ENCODE data around the gene HOXB3. TPM values are rescaled to one million over a fixed set of nuclear protein-coding genes. Genes with fewer than 3 reads are reported as not detected.
A peak's percentile ranks its signal among the peaks of the same experiment; 100 is the strongest.

The HOXB3 gene
- total RNA-seq, 4 donors from 2014 or later = 10.8 to 34.9 (median 28.7) TPM

GRCh38 chr17:48592057-48592514 lies 2.0 kb upstream of the HOXB3 start:
- Histone ChIP-seq H3K27ac (replicated peaks in 1 of 4) (peak overlapping the region; percentile 42 to 72 (median 60)), H3K9me3 (no peaks in the 10 kb centered on the region), H3K27me3 (peaks cover 6 to 54% (median 19%) of the 10 kb centered on the region in 4 donors), H3K4me1 (peaks cover 25 to 54% (median 44%) of the 10 kb centered on the region in 4 donors), H3K4me3 (peak overlapping the region; percentile 54 to 64 (median 60)), H3K36me3 (no peaks in the 10 kb centered on the region)
- no peak for DNase-seq (ENCODE audit: extremely low spot score)
- no peak for TF ChIP-seq POLR2AphosphoS5 (IDR thresholded peaks at IDR 0.05)
- TF ChIP-seq CTCF (IDR thresholded peaks at IDR 0.05) = no peak
- TF ChIP-seq POLR2A (IDR thresholded peaks at IDR 0.05; ENCODE audit: low read depth) = no peak
- no peak for TF ChIP-seq EP300 (IDR thresholded peaks at IDR 0.05)
- intact Hi-C loops (cut with DNase I) = loop anchor here (5.0 kb wide), 1 partner anchor 255 kb away; no protein-coding TSS in a partner anchor
- 36% methylated on average over 20 of the region's 33 CpGs for WGBS

GRCh38 chr17:48591255-48592056 lies 1.4 kb upstream of the HOXB3 start:
- no peak for TF ChIP-seq POLR2AphosphoS5 (IDR thresholded peaks at IDR 0.05)
- no peak for TF ChIP-seq EP300 (IDR thresholded peaks at IDR 0.05)
- TF ChIP-seq POLR2A (IDR thresholded peaks at IDR 0.05; ENCODE audit: low read depth) = no peak
- no peak for TF ChIP-seq CTCF (IDR thresholded peaks at IDR 0.05)
- H3K4me3 ChIP-seq = peak overlapping the region in 3 of 4 donors; percentile 54 to 64 (median 57)
- no peaks in the 10 kb centered on the region for H3K36me3 ChIP-seq
- DNase-seq (ENCODE audit: extremely low spot score) = no peak
- peak overlapping the region in 2 of 4 donors; percentile 56 to 72 for H3K27ac ChIP-seq (replicated peaks in 1 of 4)
- peaks cover 29 to 54% (median 45%) of the 10 kb centered on the region in 4 donors for H3K4me1 ChIP-seq
- WGBS = 94% methylated on average over 10 of the region's 10 CpGs
- intact Hi-C loops (cut with DNase I) = loop anchor here (5.0 kb wide), 1 partner anchor 254 kb away; no protein-coding TSS in a partner anchor
- no peaks in the 10 kb centered on the region for H3K9me3 ChIP-seq
- peaks cover 6 to 48% (median 13%) of the 10 kb centered on the region in 4 donors for H3K27me3 ChIP-seq

DNA sequence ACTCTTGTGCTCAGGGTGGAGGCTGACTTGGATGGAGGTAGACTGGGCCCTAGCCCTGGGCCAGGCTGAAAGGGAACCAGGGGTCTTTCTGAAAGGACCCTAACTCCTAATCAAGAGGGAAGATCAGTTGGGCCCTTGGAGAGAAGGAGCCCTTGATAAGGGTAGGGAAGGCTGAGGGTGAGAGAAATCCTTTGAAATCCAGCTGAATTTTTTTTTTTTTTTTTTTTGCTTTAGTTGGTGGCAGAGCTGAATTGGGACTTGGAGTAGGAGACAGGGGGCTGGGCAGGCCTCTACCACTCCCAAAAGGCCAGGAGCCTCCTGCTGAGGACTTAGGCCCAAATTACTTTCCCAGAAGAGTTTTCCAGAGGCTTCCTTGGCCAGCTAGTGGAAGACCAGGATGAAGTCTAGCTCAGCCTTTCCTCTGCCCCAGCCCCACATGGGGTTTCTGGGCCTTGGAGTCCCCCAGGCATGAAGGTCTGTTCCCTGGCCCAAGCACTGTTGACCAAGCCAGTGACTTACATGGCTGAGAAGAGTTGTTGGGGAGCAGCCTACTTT lies 643 bp upstream of the HOXB3 start:
- TF ChIP-seq POLR2AphosphoS5 (IDR thresholded peaks at IDR 0.05) (no peak), POLR2A (IDR thresholded peaks at IDR 0.05; ENCODE audit: low read depth) (no peak), CTCF (IDR thresholded peaks at IDR 0.05) (no peak), EP300 (IDR thresholded peaks at IDR 0.05) (no peak)
- Histone ChIP-seq H3K27me3 (peaks cover 0 to 40% (median 9%) of the 10 kb centered on the region in 4 donors), H3K4me1 (peaks cover 31 to 54% (median 46%) of the 10 kb centered on the region in 4 donors), H3K9me3 (no peaks in the 10 kb centered on the region), H3K4me3 (no peak overlapping the region), H3K36me3 (no peaks in the 10 kb centered on the region), H3K27ac (replicated peaks in 1 of 4) (peak overlapping the region in 1 of 4 donors; percentile 91)
- DNase-seq (ENCODE audit: extremely low spot score) = no peak
- intact Hi-C loops (cut with DNase I) = loop anchor here (5.0 kb wide), 1 partner anchor 253 kb away; no protein-coding TSS in a partner anchor

GRCh38 chr17:48589060-48589830 lies 796 bp downstream of the HOXB3 start:
- intact Hi-C loops (cut with DNase I) = no loop called here
- Histone ChIP-seq H3K4me3 (peak overlapping the region in 2 of 4 donors; percentile 8 to 28), H3K27me3 (peaks cover 0 to 26% (median 0%) of the 10 kb centered on the region in 4 donors), H3K9me3 (no peaks in the 10 kb centered on the region), H3K27ac (replicated peaks in 1 of 4) (peak overlapping the region in 1 of 4 donors; percentile 91), H3K4me1 (peaks cover 42 to 60% (median 50%) of the 10 kb centered on the region in 4 donors), H3K36me3 (no peaks in the 10 kb centered on the region)
- TF ChIP-seq CTCF (IDR thresholded peaks at IDR 0.05) (no peak), POLR2AphosphoS5 (IDR thresholded peaks at IDR 0.05) (no peak), POLR2A (IDR thresholded peaks at IDR 0.05; ENCODE audit: low read depth) (no peak), EP300 (IDR thresholded peaks at IDR 0.05) (no peak)
- WGBS = 67% methylated on average over 10 of the region's 10 CpGs
- no peak for DNase-seq (ENCODE audit: extremely low spot score)
